ENCODE data around the gene GPR37L1. TPM values are rescaled to one million over a fixed set of nuclear protein-coding genes. Genes with fewer than 3 reads are reported as not detected.

The GPR37L1 gene
- total RNA-seq, 1 experiment from 2014 or later = 0.12 TPM

DNA sequence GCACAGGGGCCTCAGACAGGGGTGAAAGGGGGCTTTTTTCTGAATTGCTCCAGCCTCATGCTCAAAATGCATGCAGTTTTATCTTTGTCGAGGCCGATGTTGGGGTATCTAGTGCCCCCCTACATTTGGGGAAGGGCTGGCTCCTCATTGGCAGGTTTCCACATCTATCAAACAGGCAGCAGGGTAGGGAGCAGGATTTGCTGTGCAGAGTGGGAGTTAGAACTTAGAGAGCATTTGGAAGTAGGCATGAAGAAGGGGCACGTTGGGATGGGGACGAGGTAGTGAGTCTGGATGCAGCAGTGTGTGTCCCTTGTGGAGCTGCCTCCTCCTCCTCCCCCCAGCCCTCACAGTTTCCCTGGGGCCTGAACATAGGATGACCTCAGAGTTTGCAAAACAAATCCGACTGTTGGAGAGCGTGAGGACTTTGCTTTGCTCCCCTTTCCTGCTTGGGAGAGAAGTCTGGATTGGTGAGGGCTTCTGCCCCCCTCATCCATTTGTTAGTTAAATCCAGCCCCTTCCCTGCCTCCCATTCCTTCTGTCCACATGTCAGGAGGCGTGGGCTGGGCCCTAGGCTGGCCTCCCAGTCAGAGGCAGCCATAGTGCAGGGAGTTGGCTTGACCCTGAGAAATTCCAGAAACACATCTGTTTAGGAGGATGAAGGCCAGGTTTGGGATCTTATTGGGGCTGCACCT is 36.9 kb upstream of the GPR37L1 start:
- peak; percentile 73 for DNase-seq
- no peaks in the 10 kb centered on the region for H3K27me3 Mint-ChIP-seq (ENCODE audit: unreplicated experiment)
- CTCF ChIA-PET = interaction anchor here (0.6 to 3.0 kb wide), 14 partner anchors 11 to 78 kb away, joined by 3 to 26 read pairs (median 4); partner anchors contain the start of gene ELF3
- intact Hi-C loops (cut with micrococcal nuclease; ENCODE audit: unreplicated experiment) = loop anchor here (1.0 to 2.0 kb wide), 5 partner anchors 20 to 77 kb away; no protein-coding TSS in a partner anchor
- BruUV-seq (replicated peaks) = no TSS peak
- H3K36me3 Mint-ChIP-seq (ENCODE audit: insufficient read depth, unreplicated experiment) = peaks cover 29% of the 10 kb centered on the region
- TF ChIP-seq, protein P1, sequence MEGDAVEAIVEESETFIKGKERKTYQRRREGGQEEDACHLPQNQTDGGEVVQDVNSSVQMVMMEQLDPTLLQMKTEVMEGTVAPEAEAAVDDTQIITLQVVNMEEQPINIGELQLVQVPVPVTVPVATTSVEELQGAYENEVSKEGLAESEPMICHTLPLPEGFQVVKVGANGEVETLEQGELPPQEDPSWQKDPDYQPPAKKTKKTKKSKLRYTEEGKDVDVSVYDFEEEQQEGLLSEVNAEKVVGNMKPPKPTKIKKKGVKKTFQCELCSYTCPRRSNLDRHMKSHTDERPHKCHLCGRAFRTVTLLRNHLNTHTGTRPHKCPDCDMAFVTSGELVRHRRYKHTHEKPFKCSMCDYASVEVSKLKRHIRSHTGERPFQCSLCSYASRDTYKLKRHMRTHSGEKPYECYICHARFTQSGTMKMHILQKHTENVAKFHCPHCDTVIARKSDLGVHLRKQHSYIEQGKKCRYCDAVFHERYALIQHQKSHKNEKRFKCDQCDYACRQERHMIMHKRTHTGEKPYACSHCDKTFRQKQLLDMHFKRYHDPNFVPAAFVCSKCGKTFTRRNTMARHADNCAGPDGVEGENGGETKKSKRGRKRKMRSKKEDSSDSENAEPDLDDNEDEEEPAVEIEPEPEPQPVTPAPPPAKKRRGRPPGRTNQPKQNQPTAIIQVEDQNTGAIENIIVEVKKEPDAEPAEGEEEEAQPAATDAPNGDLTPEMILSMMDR (IDR thresholded peaks at IDR 0.05; ENCODE audit: unreplicated experiment) = no peak
- H3K9me3 Mint-ChIP-seq (ENCODE audit: low read depth, unreplicated experiment) = no peaks in the 10 kb centered on the region
- H3K27ac Mint-ChIP-seq (ENCODE audit: unreplicated experiment) = peak overlapping the region; percentile 99
- peak overlapping the region; percentile 67 for H3K4me3 Mint-ChIP-seq (ENCODE audit: low read depth, unreplicated experiment)
- H3K4me1 Mint-ChIP-seq (ENCODE audit: low read depth, unreplicated experiment) = peaks cover 61% of the 10 kb centered on the region

DNA sequence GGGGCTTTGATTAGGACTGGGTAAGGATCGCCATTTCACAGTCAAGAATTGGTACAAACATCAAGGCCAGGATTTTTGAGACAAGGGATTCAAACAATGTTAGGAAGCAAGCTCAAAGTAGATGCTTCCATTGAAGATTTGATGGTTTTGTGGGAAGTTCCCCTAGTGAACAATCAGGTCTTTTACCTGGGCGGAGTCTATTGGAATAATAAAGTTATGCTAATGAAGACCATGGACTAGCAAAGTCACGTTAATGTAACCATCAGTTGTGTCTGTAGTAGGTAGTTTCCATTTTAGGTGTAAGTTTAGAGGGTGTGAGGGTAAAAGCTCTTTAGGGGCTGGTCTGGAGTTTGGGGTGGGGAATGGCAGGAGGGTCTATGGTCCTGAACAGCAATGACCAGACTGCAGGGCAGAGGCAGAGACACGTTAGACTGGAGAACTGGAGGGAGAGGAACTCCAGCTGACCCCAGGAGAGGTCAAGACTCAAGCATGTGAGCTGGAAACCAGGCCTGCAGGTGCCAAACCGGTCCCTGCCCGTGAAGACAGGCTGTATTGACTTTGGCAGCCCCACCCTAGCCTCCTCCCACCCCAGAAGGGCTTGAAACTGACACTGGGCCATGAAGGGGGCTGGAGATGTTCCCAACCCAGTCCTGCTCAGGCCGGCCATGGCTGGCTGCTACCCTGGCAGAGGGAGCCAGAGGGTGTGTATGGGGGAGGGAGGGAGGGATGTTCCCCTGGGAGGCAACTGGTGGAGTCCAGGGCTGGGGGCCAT is 36.0 kb upstream of the GPR37L1 start:
- H3K4me3 Mint-ChIP-seq (ENCODE audit: low read depth, unreplicated experiment) = peak overlapping the region; percentile 67
- TF ChIP-seq, protein P1 (IDR thresholded peaks at IDR 0.05; ENCODE audit: unreplicated experiment) = no peak
- peak; percentile 72 for DNase-seq
- no peaks in the 10 kb centered on the region for H3K9me3 Mint-ChIP-seq (ENCODE audit: low read depth, unreplicated experiment)
- H3K4me1 Mint-ChIP-seq (ENCODE audit: low read depth, unreplicated experiment) = peaks cover 61% of the 10 kb centered on the region
- intact Hi-C loops (cut with micrococcal nuclease; ENCODE audit: unreplicated experiment) = no loop called here
- peaks cover 26% of the 10 kb centered on the region for H3K36me3 Mint-ChIP-seq (ENCODE audit: insufficient read depth, unreplicated experiment)
- BruUV-seq (replicated peaks) = TSS peak; percentile 85
- peak overlapping the region; percentile 99 for H3K27ac Mint-ChIP-seq (ENCODE audit: unreplicated experiment)
- CTCF ChIA-PET = interaction anchor here (0.7 to 3.0 kb wide), 12 partner anchors 10 to 681 kb away, joined by 3 to 26 read pairs (median 3); partner anchors contain the start of gene ELF3
- no peaks in the 10 kb centered on the region for H3K27me3 Mint-ChIP-seq (ENCODE audit: unreplicated experiment)

DNA sequence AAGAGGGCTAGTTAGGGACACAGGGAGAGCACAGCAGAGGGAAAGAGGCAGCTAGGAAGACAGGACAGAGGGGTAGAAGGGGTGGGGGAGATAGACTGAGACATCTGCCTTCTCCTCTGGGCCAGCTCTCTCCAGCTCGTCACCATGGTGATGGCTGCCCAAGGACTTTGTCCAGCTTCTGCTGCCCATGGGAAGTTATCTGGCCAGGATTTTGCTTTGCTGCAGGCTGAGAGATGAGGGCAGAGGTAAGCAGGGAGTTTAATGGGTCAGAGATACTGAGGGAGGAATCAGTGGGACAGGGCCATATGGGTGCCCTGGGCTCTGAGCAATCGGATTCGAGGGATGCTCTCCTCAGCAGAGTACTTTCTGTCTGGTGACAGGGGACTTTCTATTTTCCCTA is 34.5 kb upstream of the GPR37L1 start:
- peaks cover 26% of the 10 kb centered on the region for H3K36me3 Mint-ChIP-seq (ENCODE audit: insufficient read depth, unreplicated experiment)
- H3K27ac Mint-ChIP-seq (ENCODE audit: unreplicated experiment) = peak overlapping the region; percentile 99
- no peaks in the 10 kb centered on the region for H3K27me3 Mint-ChIP-seq (ENCODE audit: unreplicated experiment)
- H3K4me3 Mint-ChIP-seq (ENCODE audit: low read depth, unreplicated experiment) = no peak overlapping the region
- peaks cover 70% of the 10 kb centered on the region for H3K4me1 Mint-ChIP-seq (ENCODE audit: low read depth, unreplicated experiment)
- intact Hi-C loops (cut with micrococcal nuclease; ENCODE audit: unreplicated experiment) = no loop called here
- TF ChIP-seq, protein P1 (IDR thresholded peaks at IDR 0.05; ENCODE audit: unreplicated experiment) = no peak
- H3K9me3 Mint-ChIP-seq (ENCODE audit: low read depth, unreplicated experiment) = no peaks in the 10 kb centered on the region
- no peak for DNase-seq
- BruUV-seq (replicated peaks) = no TSS peak
- CTCF ChIA-PET = interaction anchor here (1.3 to 2.3 kb wide), 3 partner anchors 13 to 42 kb away, joined by 7 to 9 read pairs (median 8); no protein-coding TSS in a partner anchor

DNA sequence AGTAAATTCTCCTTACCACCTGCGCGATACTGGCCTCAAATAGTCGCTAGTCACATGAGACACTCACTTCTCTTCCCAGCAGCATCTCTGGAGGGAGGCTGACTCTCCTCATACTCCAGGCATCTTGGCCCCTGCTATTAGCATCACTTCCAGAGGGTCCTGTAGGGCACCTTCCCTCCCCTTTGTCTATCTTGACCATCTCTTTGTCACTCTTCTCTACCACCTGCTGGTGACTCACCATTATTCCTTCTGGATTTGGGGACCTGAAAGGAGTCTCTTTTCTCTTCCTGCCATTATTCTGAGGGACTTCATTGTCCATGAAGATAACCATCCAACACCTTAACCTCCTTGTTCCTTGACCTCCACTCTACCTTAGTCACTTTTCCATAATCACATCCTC is 31.7 kb upstream of the GPR37L1 start:
- H3K9me3 Mint-ChIP-seq (ENCODE audit: low read depth, unreplicated experiment) = no peaks in the 10 kb centered on the region
- BruUV-seq (replicated peaks) = no TSS peak
- H3K4me1 Mint-ChIP-seq (ENCODE audit: low read depth, unreplicated experiment) = peaks cover 63% of the 10 kb centered on the region
- DNase-seq = no peak
- intact Hi-C loops (cut with micrococcal nuclease; ENCODE audit: unreplicated experiment) = no loop called here
- CTCF ChIA-PET = interaction anchor here (0.7 kb wide), 1 partner anchor 74 kb away, joined by 3 read pairs; no protein-coding TSS in a partner anchor
- H3K4me3 Mint-ChIP-seq (ENCODE audit: low read depth, unreplicated experiment) = no peak overlapping the region
- H3K36me3 Mint-ChIP-seq (ENCODE audit: insufficient read depth, unreplicated experiment) = peaks cover 10% of the 10 kb centered on the region
- H3K27ac Mint-ChIP-seq (ENCODE audit: unreplicated experiment) = peak overlapping the region; percentile 52
- H3K27me3 Mint-ChIP-seq (ENCODE audit: unreplicated experiment) = no peaks in the 10 kb centered on the region
- TF ChIP-seq, protein P1 (IDR thresholded peaks at IDR 0.05; ENCODE audit: unreplicated experiment) = peak; percentile 30
